Activated naive CD8-positive, alpha-beta T cell treated with anti-CD3 and anti-CD28 coated beads for 36 hours (primary cell): ENCODE data around the gene B4GALT5. TPM values are rescaled to one million over a fixed set of nuclear protein-coding genes. Genes with fewer than 3 reads are reported as not detected.
A peak's percentile ranks its signal among the peaks of the same experiment; 100 is the strongest.

Experiments used
- DNase-seq: peaks from one replicate; pipeline ENCODE4 v3.0.0; 2021
- H3K27ac Mint-ChIP-seq: one replicate; pipeline ENCODE4 v1.8.0; 2022; ENCODE audit warnings: mild to moderate bottlenecking, moderate library complexity, mixed read lengths
- H3K27me3 Mint-ChIP-seq: one replicate; pipeline ENCODE4 v1.8.0; 2022; ENCODE audit warnings: mild to moderate bottlenecking, mixed read lengths
- H3K36me3 Mint-ChIP-seq: one replicate; pipeline ENCODE4 v1.8.0; 2021; ENCODE audit warnings: mild to moderate bottlenecking, mixed read lengths
- H3K4me1 Mint-ChIP-seq: one replicate; pipeline ENCODE4 v1.8.0; 2021; ENCODE audit warnings: mixed read lengths
- H3K4me3 Mint-ChIP-seq: one replicate; pipeline ENCODE4 v1.8.0; 2022; ENCODE audit warnings: mild to moderate bottlenecking, moderate library complexity, mixed read lengths
- H3K9me3 Mint-ChIP-seq: one replicate; pipeline ENCODE4 v1.8.0; 2022; ENCODE audit warnings: mixed read lengths
- total RNA-seq, 2 experiments: library from RNA; stranded (reverse); gene quantifications; one replicate each; pipeline ENCODE4 v1.2.3, GENCODE V29; 2021

B4GALT5 gene
- total RNA-seq, 2 experiments from 2014 or later = 22.4 to 23.3 TPM

- DNase-seq = peak; percentile 52
- Mint-ChIP-seq H3K4me3 (peak overlapping the region; percentile 19), H3K36me3 (no peaks in the 10 kb centered on the region)
These were observed 45.3 kb downstream of the B4GALT5 start for GRCh38 chr20:49668181-49668877.

GRCh38 chr20:49666911-49667310 lies 46.8 kb downstream of the B4GALT5 start:
- no peak for DNase-seq
- no peaks in the 10 kb centered on the region for H3K27me3 Mint-ChIP-seq
- no peak overlapping the region for H3K27ac Mint-ChIP-seq
- peaks cover 48% of the 10 kb centered on the region for H3K4me1 Mint-ChIP-seq
- H3K36me3 Mint-ChIP-seq = no peaks in the 10 kb centered on the region
- H3K4me3 Mint-ChIP-seq = no peak overlapping the region
- no peaks in the 10 kb centered on the region for H3K9me3 Mint-ChIP-seq

More at GRCh38 chr20:49668181-49668877, 45.3 kb downstream of the B4GALT5 start:
- Mint-ChIP-seq H3K4me1 (peaks cover 43% of the 10 kb centered on the region), H3K27me3 (no peaks in the 10 kb centered on the region), H3K9me3 (no peaks in the 10 kb centered on the region), H3K27ac (peak overlapping the region; percentile 40)

- Mint-ChIP-seq H3K36me3 (no peaks in the 10 kb centered on the region), H3K4me1 (peaks cover 43% of the 10 kb centered on the region), H3K9me3 (no peaks in the 10 kb centered on the region), H3K27me3 (no peaks in the 10 kb centered on the region), H3K27ac (no peak overlapping the region), H3K4me3 (no peak overlapping the region)
- DNase-seq = no peak
These were observed 47.9 kb downstream of the B4GALT5 start for GRCh38 chr20:49665796-49666195.

GRCh38 chr20:49664612-49665313 lies 48.9 kb downstream of the B4GALT5 start:
- Mint-ChIP-seq H3K27me3 (no peaks in the 10 kb centered on the region), H3K9me3 (no peaks in the 10 kb centered on the region), H3K36me3 (no peaks in the 10 kb centered on the region), H3K27ac (no peak overlapping the region), H3K4me1 (peaks cover 32% of the 10 kb centered on the region), H3K4me3 (no peak overlapping the region)
- DNase-seq = no peak

GRCh38 chr20:49663112-49663511 lies 50.6 kb downstream of the B4GALT5 start:
- Mint-ChIP-seq H3K27ac (no peak overlapping the region), H3K4me3 (no peak overlapping the region), H3K27me3 (no peaks in the 10 kb centered on the region), H3K4me1 (peaks cover 17% of the 10 kb centered on the region), H3K9me3 (no peaks in the 10 kb centered on the region), H3K36me3 (no peaks in the 10 kb centered on the region)
- no peak for DNase-seq

- Mint-ChIP-seq H3K4me3 (no peak overlapping the region), H3K9me3 (no peaks in the 10 kb centered on the region)
These were observed 51.9 kb downstream of the B4GALT5 start for GRCh38 chr20:49661560-49662329.

GRCh38 chr20:49660912-49661311 lies 52.8 kb downstream of the B4GALT5 start:
- DNase-seq = no peak
- H3K4me1 Mint-ChIP-seq = peaks cover 25% of the 10 kb centered on the region
- no peak overlapping the region for H3K27ac Mint-ChIP-seq
- H3K9me3 Mint-ChIP-seq = no peaks in the 10 kb centered on the region
- H3K36me3 Mint-ChIP-seq = peaks cover 6% of the 10 kb centered on the region
- H3K4me3 Mint-ChIP-seq = no peak overlapping the region
- no peaks in the 10 kb centered on the region for H3K27me3 Mint-ChIP-seq

More at GRCh38 chr20:49661560-49662329, 51.9 kb downstream of the B4GALT5 start:
- Mint-ChIP-seq H3K27me3 (no peaks in the 10 kb centered on the region), H3K4me1 (peaks cover 25% of the 10 kb centered on the region), H3K36me3 (no peaks in the 10 kb centered on the region), H3K27ac (no peak overlapping the region)
- no peak for DNase-seq

- DNase-seq = no peak
- Mint-ChIP-seq H3K4me3 (no peak overlapping the region), H3K36me3 (peaks cover 14% of the 10 kb centered on the region), H3K9me3 (no peaks in the 10 kb centered on the region), H3K27me3 (no peaks in the 10 kb centered on the region), H3K27ac (no peak overlapping the region), H3K4me1 (peaks cover 24% of the 10 kb centered on the region)
These were observed 54.6 kb downstream of the B4GALT5 start for GRCh38 chr20:49659056-49659455.

- no peak overlapping the region for H3K4me3 Mint-ChIP-seq
- peaks cover 19% of the 10 kb centered on the region for H3K36me3 Mint-ChIP-seq
- no peak overlapping the region for H3K27ac Mint-ChIP-seq
- peaks cover 21% of the 10 kb centered on the region for H3K4me1 Mint-ChIP-seq
- H3K27me3 Mint-ChIP-seq = no peaks in the 10 kb centered on the region
- H3K9me3 Mint-ChIP-seq = no peaks in the 10 kb centered on the region
- DNase-seq = no peak
These were observed 55.2 kb downstream of the B4GALT5 start for GRCh38 chr20:49658508-49658907.

GRCh38 chr20:49657118-49657901 lies 56.4 kb downstream of the B4GALT5 start:
- Mint-ChIP-seq H3K4me3 (no peak overlapping the region), H3K4me1 (peaks cover 13% of the 10 kb centered on the region), H3K27me3 (no peaks in the 10 kb centered on the region), H3K27ac (no peak overlapping the region), H3K36me3 (peaks cover 24% of the 10 kb centered on the region), H3K9me3 (no peaks in the 10 kb centered on the region)
- no peak for DNase-seq

- Mint-ChIP-seq H3K36me3 (peaks cover 24% of the 10 kb centered on the region), H3K4me1 (peaks cover 9% of the 10 kb centered on the region), H3K9me3 (no peaks in the 10 kb centered on the region), H3K27me3 (no peaks in the 10 kb centered on the region), H3K27ac (no peak overlapping the region), H3K4me3 (no peak overlapping the region)
- no peak for DNase-seq
These were observed 57.4 kb downstream of the B4GALT5 start for GRCh38 chr20:49656304-49656703.

GRCh38 chr20:49653925-49654434 lies 59.7 kb downstream of the B4GALT5 start:
- Mint-ChIP-seq H3K4me1 (peaks cover 9% of the 10 kb centered on the region), H3K27me3 (no peaks in the 10 kb centered on the region), H3K4me3 (no peak overlapping the region), H3K27ac (no peak overlapping the region), H3K36me3 (peaks cover 26% of the 10 kb centered on the region), H3K9me3 (no peaks in the 10 kb centered on the region)
- DNase-seq = no peak

GRCh38 chr20:49649672-49650071 lies 64.0 kb downstream of the B4GALT5 start:
- Mint-ChIP-seq H3K27ac (no peak overlapping the region), H3K36me3 (peaks cover 17% of the 10 kb centered on the region), H3K4me1 (no peaks in the 10 kb centered on the region), H3K27me3 (no peaks in the 10 kb centered on the region), H3K4me3 (no peak overlapping the region), H3K9me3 (no peaks in the 10 kb centered on the region)
- no peak for DNase-seq

GRCh38 chr20:49647550-49647949 lies 66.1 kb downstream of the B4GALT5 start:
- no peak for DNase-seq
- H3K4me3 Mint-ChIP-seq = no peak overlapping the region
- H3K27ac Mint-ChIP-seq = no peak overlapping the region
- H3K4me1 Mint-ChIP-seq = no peaks in the 10 kb centered on the region
- no peaks in the 10 kb centered on the region for H3K9me3 Mint-ChIP-seq
- no peaks in the 10 kb centered on the region for H3K27me3 Mint-ChIP-seq
- H3K36me3 Mint-ChIP-seq = peaks cover 11% of the 10 kb centered on the region
